HG02610 (cell line): ENCODE data around the gene GPR21.

ENCODE experiments used
- ATAC-seq: cut with Tn5 transposase; IDR thresholded peaks from one replicate; pipeline ENCODE4 v1.9.1; 2021; ENCODE audit warnings: mild to moderate bottlenecking, moderate library complexity; ENCODE audit not compliant: unreplicated experiment

The GPR21 gene, protein sequence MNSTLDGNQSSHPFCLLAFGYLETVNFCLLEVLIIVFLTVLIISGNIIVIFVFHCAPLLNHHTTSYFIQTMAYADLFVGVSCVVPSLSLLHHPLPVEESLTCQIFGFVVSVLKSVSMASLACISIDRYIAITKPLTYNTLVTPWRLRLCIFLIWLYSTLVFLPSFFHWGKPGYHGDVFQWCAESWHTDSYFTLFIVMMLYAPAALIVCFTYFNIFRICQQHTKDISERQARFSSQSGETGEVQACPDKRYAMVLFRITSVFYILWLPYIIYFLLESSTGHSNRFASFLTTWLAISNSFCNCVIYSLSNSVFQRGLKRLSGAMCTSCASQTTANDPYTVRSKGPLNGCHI

DNA sequence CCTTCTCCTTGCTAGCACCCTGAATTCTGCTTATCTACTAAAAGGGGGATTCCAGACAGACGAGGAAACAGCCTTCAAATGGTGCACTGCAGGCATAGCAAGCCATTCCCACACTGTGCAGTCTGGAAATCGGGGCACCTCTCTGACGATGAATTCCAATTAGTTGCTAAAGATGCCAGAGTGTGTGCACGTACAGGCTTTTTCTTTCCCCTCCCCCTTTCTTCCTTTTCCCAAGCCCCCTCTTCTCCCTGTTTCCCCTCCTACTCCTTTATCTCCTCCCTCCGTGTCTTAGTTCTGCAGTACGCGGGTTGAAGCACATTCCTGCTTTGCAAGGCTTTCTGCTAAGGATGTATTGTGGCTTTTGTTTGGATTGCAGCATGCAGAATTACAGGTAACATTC is at the start of gene GPR21:
Gene GPR21, plus strand, starts transcription at position 316 of the 400 bp plus-strand sequence. CDS start 900 bp downstream, outside the sequence.
- no peak for ATAC-seq

DNA sequence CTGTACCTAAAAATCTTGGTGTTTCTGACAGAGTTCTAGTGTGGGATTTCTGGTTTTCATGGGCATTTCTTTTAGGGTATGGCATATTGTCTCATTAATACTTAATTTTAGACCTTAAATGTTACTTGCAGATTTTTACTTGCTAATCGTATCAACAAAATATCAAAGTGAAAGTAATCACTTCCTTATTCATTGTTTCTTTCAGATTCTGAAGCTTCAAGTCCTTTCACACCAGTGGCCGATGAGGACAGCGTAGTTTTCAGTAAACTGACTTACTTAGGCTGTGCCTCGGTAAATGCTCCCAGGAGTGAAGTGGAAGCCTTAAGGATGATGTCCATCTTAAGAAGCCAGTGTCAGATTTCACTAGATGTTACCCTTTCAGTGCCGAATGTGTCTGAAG is 47.5 kb upstream of the GPR21 start:
- no peak for ATAC-seq

- no peak for ATAC-seq
Observed at GRCh38 chr9:122988141-122988540, 45.3 kb upstream of the GPR21 start.

DNA sequence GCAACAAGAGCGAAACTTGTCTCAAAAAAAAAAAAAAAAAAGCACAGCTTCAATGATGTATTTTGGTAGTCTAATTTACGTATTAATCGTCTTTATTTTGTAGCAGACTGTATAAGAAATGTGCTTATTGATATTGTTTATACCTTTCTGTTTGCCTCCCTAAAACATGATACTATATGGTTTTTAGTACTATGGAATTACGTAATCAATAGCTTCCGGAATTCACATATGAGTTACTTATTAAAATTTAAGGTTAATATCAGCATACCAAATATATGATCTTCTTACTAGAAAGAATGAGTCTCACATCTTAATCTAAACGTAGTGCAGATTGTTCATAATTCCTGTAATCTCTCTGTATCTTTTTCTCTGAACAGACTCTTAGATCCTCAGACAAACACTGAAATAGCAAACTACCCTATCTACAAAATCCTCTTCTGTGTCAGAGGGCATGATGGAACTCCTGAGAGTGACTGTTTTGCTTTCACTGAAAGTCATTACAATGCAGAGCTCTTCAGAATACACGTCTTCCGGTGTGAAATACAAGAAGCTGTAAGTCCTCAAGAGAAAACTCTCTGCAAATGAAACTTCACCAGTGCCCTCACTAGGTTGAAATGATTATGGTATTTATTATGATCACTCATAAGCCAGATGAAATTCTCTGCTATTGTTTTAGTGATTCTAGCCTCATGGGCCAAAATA is 44.4 kb upstream of the GPR21 start:
- peak; percentile 88 for ATAC-seq

DNA sequence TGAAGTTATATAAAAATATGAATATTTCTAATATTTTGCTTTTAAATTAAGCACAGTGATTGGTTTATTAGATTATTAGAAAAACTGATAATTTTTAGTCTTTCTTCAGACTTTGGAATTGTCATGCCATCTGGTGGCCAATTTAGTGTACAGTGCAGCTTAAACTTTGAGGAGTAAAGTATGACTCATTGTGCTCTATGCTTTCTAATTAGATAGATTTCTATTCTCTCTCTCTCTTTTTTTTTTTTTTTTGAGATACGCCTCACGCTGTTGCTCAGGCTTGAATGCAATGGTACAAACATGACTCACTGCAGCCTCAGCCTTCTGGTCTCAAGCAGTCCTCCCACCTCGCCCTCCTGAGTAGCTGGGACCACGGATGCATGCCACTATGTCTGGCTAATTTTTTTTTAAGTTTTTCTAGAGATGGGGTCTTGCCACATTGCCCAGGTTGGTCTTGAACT is 42.1 kb upstream of the GPR21 start:
- ATAC-seq, result peak; percentile 47

GRCh38 chr9:122996586-122996985 is 36.9 kb upstream of the GPR21 start:
- ATAC-seq, result no peak

GRCh38 chr9:122998448-122998847 is 35.0 kb upstream of the GPR21 start:
- no peak for ATAC-seq

GRCh38 chr9:123000371-123001068 is 32.9 kb upstream of the GPR21 start:
- ATAC-seq, result no peak

DNA sequence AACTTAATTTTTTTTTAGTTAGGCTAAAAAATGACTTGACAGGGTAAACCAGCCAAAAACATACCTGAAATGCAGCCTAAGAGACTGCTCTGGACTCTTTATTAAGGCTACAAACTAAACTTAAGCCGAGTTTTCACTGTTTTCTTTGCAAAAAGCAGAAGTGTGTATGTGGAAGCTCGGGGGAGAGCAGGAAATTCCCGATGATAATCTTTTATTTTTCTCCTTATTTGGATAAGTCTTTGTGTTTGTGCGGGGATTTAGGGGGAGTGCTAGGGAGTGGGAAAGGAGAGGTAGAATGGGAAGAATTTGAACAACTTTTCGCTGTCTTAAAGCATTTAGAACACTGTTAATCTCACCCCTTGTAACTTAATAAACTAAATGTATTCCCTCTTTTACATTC is 30.7 kb upstream of the GPR21 start:
- no peak for ATAC-seq

- ATAC-seq, result no peak
Observed at GRCh38 chr9:123003466-123003865, 30.0 kb upstream of the GPR21 start.

DNA sequence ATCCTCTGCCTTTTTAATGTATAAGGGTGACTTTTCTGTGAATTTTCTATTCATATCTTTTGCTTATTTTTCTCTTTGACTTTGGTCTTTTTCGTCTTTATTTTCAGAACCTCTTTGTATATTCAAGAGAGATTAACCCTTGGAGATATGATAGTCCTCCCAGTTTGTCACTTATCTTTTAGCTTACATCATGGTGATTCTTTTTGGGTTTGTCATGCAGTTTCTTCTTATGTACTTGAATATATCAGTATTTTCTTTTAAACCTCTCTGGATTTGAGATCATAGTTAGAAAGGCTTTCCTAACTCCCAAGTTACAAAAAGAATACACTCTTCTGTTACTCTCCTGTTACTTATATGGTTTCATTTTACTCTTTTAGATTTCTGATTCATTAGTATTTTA is 27.5 kb upstream of the GPR21 start:
- ATAC-seq, result no peak

DNA sequence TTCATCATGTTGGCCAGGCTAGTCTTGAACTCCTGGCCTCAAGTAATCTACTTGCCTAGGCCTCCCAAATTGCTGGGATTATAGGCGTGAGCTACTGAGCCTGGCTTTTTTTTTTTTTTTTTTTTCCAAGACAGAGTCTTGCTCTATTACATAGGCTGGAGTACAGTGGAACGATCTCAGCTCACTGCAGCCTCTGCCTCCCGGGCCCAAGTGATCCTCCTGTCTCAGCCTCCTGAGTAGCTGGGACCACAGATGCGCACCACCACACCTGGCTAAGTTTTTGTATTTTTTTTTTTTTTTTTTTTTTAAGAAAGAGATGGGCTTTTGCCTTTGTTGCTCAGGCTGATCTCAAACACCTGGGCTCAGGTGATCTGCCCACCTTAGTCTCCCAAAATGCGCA is 26.2 kb upstream of the GPR21 start:
- no peak for ATAC-seq

DNA sequence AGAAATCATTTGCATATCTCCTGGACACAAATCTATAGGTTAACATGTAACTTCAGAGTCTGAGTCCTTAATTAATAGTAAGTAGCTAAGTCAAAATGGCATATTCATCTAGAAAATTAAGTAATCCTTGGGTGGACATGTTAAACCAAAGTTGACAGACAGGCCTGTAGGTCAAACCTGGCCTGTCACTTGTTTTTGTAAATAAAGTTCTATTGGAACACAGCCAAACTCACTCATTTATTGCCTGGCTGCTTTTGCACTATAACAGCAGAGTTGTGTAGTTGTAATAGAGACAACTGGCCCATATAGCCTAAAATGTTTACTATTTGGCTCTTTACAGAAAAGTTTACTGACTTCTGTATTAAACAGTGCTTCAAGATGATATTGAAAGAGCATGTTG is 24.6 kb upstream of the GPR21 start:
- no peak for ATAC-seq

GRCh38 chr9:123011380-123011779 is 22.1 kb upstream of the GPR21 start:
- ATAC-seq, result no peak

GRCh38 chr9:123011878-123012528 is 21.5 kb upstream of the GPR21 start:
- no peak for ATAC-seq

- ATAC-seq, result no peak
Observed at GRCh38 chr9:123016631-123017030, 16.8 kb upstream of the GPR21 start.

DNA sequence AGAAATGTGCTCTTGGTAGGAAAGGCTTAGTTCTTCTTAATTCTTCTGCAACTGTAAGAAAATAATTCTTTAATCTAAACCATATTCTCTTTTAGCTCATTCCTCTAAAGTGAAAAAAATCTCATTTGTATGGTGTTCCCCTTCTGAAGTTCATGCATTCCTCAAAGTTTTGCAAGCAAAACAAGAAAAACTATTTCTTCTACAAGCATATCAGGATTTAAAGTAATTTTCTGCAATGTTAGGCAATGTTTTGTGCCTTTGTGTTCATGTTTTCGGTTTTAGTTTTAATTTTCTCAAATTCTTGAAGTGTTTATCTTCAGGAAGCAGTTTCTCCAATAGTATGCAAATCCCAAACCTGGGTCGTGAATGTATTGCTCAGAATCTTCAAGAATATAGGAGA is 12.7 kb upstream of the GPR21 start:
- no peak for ATAC-seq

DNA sequence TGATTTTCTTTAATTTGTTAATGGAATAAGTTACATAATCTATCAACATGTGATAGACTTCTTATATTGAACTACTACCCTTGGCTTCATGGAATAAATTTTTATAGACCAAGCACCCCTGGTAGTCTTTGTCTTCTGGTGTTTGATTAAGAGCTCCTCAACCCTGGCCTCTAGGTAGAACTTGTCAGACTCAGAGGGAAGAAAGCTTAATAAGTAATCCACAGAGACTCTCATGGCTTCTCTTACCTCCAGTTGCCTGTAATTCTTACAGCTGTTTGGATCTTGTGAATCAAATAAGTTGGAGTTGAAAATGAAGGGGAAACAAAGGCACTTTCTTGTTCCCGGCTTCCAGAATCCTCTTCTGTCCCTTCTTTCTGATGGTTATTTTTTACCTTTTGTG is 7.0 kb upstream of the GPR21 start:
- ATAC-seq, result no peak

DNA sequence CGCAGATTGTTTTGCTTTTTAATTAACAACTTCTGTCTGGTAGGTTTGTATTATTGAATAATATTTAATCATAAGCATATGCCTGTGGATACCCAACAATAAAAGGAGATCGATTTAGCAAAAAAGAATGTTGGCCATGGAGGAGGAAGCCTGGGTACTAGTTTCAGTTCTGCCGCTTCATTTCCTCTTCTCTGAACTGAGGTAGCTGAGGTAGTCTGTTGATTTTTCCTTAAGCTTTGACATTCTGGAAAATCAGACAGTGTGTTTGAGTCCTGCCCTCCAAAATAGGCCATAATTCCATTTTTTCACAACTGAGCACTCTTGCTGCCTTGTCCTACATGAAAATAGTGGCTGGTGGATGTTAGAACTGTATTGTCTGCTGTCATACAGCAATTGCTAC is 6.0 kb upstream of the GPR21 start:
- no peak for ATAC-seq

GRCh38 chr9:123028136-123028535 is 5.3 kb upstream of the GPR21 start:
- ATAC-seq, result no peak

DNA sequence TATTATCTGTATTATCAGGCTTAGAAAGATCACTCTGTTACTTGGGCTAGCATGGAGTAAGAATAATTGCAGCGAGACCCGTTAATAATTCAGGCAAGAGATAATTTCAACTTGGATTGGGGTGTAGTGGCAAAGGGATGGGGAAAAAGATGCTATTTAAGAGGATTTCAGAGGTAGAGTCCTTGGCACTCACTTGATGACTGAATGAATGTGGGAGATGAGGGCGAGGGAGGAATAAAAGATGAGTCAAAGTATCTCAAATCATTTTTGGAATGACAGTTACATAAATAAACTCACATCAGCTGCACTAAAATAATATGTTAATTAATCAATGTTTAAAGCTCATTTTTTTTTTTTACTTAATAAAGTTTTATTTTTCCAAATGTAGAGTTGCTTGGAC is 4.5 kb upstream of the GPR21 start:
- no peak for ATAC-seq
